Thoracic aorta (tissue), 2 donors: ENCODE measurements around the gene ANTXR1. TPM values are rescaled to one million over a fixed set of nuclear protein-coding genes. Genes with fewer than 3 reads are reported as not detected.

ENCODE experiments used
- ATAC-seq: fragments of 150-250 bp; one replicate; pipeline ENCODE4 v1.8.0; 2017; ENCODE audit warnings: low read depth; ENCODE audit not compliant: insufficient number of reproducible peaks, low FRiP score
- DNase-seq: peaks from one replicate; pipeline ENCODE4 v3.0.0-alpha.2; 2020; ENCODE audit warnings: low spot score
- H3K27ac ChIP-seq, 2 donors: fragments of 200-600 bp; sonication (generic); 1 replicate in 1 of 2; 2 replicates in 1 of 2; pipeline ENCODE4 v1.5.1; 2016; ENCODE audit warnings: mild to moderate bottlenecking in 2 of 2, moderate library complexity in 2 of 2
- H3K27me3 ChIP-seq: fragments of 200-600 bp; sonication (generic); replicated peaks from 2 replicates; pipeline ENCODE4 v1.6.0; 2016; ENCODE audit warnings: mild to moderate bottlenecking; ENCODE audit not compliant: insufficient read depth
- H3K36me3 ChIP-seq: fragments of 200-600 bp; sonication (generic); one replicate; pipeline ENCODE4 v1.5.1; 2016
- H3K4me1 ChIP-seq, 2 donors: fragments of 200-600 bp; sonication (generic); 1 replicate in 1 of 2; 2 replicates in 1 of 2; pipeline versions ENCODE4 v1.5.1 to v1.6.0; 2016; ENCODE audit warnings: low read depth in 2 of 2, mild to moderate bottlenecking in 1 of 2; ENCODE audit not compliant: control insufficient read depth in 1 of 2
- H3K4me3 ChIP-seq: fragments of 200-600 bp; sonication (generic); 2 replicates; pipeline ENCODE4 v1.5.1; 2016; ENCODE audit warnings: mild to moderate bottlenecking
- H3K9me3 ChIP-seq: fragments of 200-600 bp; sonication (generic); 2 replicates; pipeline ENCODE4 v1.5.1; 2016
- total RNA-seq, 2 donors: library from RNA; depleted of rRNA; stranded (reverse); fragments of >200 nt; gene quantifications; one replicate each; pipeline versions ENCODE4 v1.1.0 to v1.2.3, GENCODE V29; 2016
- TF ChIP-seq, protein P1 (sequence below): fragments of 200-600 bp; sonication (generic); IDR thresholded peaks from one replicate; pipeline ENCODE4 v1.5.1; 2019; ENCODE audit warnings: antibody characterized with exemption

Gene ANTXR1
- total RNA-seq, 2 donors from 2014 or later, result 253 to 313 TPM

DNA sequence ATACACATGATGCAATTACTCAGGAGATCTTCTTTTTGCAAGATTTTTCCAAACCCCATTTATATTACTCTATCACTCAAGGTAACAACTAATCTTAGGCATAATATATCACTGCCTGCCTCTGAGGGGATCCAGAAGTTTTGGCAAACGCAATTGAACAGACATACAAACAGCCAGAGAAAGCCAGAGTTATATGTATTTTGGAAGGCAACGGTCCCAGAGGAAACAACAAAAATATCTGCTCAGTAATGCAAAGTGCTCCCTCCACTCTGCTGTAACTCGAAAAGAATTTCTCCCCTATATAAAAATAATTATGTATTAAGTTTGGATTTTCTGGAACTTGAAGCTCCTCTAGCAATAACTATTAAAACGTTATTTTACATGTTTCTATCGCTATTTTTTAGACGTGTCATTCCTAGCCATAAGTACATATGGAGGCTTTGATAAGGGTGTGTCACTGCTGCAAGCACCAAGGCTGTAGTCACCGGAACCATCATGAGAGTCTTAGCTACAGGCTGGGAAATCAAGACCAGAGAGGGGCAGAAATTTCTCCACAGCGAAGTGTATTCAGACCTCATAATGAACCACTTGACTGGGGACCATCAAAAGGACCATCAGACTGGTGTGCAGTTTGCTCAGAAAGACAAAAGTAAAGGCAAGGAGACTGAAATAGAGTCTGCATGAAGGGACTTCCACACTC lies 42.3 kb upstream of the ANTXR1 start:
- no peak for DNase-seq
- H3K4me3 ChIP-seq, result no peak overlapping the region
- peaks cover 6 to 32% of the 10 kb centered on the region in 2 donors for H3K4me1 ChIP-seq
- no peaks in the 10 kb centered on the region for H3K36me3 ChIP-seq
- no peak overlapping the region for H3K27ac ChIP-seq
- H3K9me3 ChIP-seq, result no peaks in the 10 kb centered on the region
- ATAC-seq, result no peak
- no peaks in the 10 kb centered on the region for H3K27me3 ChIP-seq
- TF ChIP-seq, protein P1, sequence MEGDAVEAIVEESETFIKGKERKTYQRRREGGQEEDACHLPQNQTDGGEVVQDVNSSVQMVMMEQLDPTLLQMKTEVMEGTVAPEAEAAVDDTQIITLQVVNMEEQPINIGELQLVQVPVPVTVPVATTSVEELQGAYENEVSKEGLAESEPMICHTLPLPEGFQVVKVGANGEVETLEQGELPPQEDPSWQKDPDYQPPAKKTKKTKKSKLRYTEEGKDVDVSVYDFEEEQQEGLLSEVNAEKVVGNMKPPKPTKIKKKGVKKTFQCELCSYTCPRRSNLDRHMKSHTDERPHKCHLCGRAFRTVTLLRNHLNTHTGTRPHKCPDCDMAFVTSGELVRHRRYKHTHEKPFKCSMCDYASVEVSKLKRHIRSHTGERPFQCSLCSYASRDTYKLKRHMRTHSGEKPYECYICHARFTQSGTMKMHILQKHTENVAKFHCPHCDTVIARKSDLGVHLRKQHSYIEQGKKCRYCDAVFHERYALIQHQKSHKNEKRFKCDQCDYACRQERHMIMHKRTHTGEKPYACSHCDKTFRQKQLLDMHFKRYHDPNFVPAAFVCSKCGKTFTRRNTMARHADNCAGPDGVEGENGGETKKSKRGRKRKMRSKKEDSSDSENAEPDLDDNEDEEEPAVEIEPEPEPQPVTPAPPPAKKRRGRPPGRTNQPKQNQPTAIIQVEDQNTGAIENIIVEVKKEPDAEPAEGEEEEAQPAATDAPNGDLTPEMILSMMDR, result no peak

DNA sequence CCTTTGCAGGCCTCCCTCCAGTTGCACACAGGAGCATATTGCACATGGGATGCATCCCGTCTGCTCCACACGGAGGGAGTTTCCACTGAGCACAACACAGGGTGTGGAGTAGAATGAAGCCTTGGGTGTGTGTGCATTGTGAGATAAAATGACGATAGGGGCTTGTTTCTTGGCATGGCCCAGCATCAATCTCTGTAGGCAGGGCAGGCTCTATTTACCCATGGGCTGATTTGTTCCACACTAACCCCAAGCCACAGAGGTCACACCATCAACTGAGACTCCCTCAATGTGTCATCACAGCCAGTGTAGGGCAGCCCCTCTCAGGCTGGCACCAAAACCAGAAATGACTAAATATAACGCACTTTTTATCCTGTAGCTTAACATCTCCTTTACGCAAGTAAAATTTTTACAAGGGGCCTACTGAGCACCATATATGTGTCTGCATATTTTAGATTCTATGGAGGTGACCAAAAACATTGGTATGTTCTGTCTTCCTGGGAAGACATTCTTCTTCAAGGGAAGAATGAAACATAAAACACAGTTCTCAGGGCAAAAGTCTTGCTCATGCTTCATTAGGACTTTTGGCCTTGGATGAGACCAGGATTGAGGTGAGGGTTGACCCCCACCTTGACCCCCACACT lies 41.3 kb upstream of the ANTXR1 start:
- no peak for ATAC-seq
- Histone ChIP-seq H3K4me1 (peaks cover 6 to 32% of the 10 kb centered on the region in 2 donors), H3K27ac (peak overlapping the region in 1 of 2 donors; percentile 34)

DNA sequence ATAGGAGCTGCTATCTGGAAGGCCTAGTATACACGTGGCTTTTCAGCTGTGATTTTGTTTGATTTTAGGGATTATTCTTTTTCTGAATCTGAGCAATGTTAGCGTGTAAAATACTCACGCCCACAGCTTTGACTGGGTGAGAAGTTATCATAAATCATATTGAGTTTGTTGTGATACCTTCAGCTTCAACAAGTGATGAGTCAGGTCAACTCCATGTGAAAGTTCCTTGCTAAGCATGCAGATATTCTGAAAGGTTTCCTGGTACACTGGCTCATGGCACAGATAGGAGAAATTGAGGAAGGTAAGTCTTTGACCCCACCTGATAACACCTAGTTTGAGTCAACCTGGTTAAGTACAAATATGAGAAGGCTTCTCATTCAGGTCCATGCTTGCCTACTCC lies 38.7 kb upstream of the ANTXR1 start, which contains the start of gene GKN1:
TSS of gene GKN1 (plus strand) at position 386 of the 400 bp plus-strand sequence. CDS start 42 bp downstream, outside the sequence.
- H3K4me1 ChIP-seq, result peaks cover 6 to 32% of the 10 kb centered on the region in 2 donors
- TF ChIP-seq, protein P1, result no peak
- no peaks in the 10 kb centered on the region for H3K9me3 ChIP-seq
- no peaks in the 10 kb centered on the region for H3K36me3 ChIP-seq
- ATAC-seq (no peak), DNase-seq (no peak)
- H3K4me3 ChIP-seq, result no peak within 1 kb of the TSS
- no peaks in the 10 kb centered on the region for H3K27me3 ChIP-seq
- no peak within 1 kb of the TSS for H3K27ac ChIP-seq

More for the DNA sequence above, 41.3 kb upstream of the ANTXR1 start:
- Histone ChIP-seq H3K36me3 (no peaks in the 10 kb centered on the region), H3K27me3 (no peaks in the 10 kb centered on the region), H3K4me3 (no peak overlapping the region), H3K9me3 (no peaks in the 10 kb centered on the region)
- TF ChIP-seq, protein P1, result no peak
- no peak for DNase-seq

DNA sequence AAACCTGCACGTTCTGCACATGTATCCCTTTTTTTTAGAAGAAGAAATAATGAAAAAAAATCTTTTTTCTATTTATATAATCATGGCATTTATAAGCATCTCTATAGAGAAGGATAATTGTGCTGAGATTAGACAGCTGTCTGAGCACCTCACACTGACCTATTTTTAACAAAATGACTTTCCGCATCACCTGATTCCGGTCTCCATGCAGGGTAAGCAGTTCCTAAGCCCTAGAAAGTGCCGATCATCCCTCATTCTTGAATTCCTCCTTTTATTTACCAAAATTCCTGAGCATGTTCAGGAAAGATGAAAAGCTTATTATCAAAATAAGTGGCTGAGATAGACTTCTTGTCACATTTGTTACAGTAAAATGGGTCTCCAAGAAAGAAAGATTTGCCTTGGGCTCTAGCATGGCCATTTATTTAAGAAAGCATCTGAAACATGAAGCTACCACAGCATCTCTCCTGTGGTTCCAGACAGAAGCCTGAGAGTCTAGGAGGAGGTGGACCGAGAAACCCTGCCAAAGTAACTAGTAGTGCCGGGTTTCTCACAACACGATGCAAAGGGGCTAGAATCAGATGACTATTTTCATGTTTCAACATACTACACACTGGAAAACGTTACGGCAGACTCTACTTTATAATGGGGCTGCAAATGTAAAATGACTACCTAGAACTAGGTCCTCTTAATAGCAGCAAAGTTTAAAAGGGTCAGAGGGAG lies 37.9 kb upstream of the ANTXR1 start:
- ATAC-seq (no peak), DNase-seq (no peak)
- TF ChIP-seq, protein P1, result no peak
- Histone ChIP-seq H3K4me1 (peaks cover 6 to 31% of the 10 kb centered on the region in 2 donors), H3K36me3 (no peaks in the 10 kb centered on the region), H3K4me3 (no peak overlapping the region), H3K9me3 (no peaks in the 10 kb centered on the region), H3K27me3 (no peaks in the 10 kb centered on the region), H3K27ac (no peak overlapping the region)

DNA sequence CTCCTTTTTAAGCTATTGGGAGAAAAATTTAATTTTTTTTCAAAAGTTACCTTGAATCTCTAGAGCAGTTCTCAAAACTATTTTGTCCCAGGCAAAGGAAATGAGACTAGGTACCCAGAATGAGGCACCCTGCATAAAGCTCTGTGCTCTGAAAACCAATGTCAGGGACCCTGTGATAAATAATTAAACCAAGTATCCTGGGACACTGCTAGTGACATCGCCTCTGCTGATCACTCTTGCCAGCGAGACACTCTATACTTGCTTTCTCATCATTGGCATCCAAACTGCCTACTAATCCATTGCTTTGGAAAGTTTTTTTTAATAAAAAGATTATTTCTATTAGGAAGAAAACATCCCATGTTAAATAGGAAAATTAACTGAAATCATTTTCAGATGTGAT lies 37.1 kb upstream of the ANTXR1 start:
- Histone ChIP-seq H3K4me3 (no peak overlapping the region), H3K9me3 (no peaks in the 10 kb centered on the region), H3K36me3 (no peaks in the 10 kb centered on the region), H3K4me1 (peaks cover 6 to 23% of the 10 kb centered on the region in 2 donors), H3K27ac (no peak overlapping the region), H3K27me3 (no peaks in the 10 kb centered on the region)
- DNase-seq (no peak), ATAC-seq (no peak)
- TF ChIP-seq, protein P1, result no peak
